GM12875 (cell line): ENCODE results near the gene RIBC1.

ENCODE experiments used
- H3K4me3 ChIP-seq: one replicate; pipeline ENCODE4 v1.5.1; 2011; ENCODE audit warnings: low read depth, low read length, control low read depth
- CTCF ChIP-seq: IDR thresholded peaks from 2 replicates; pipeline ENCODE4 v1.5.1; 2011; ENCODE audit warnings: low read depth, mild to moderate bottlenecking, control low read depth, inconsistent platforms, low read length, moderate library complexity, borderline replicate concordance; ENCODE audit not compliant: insufficient read depth

RIBC1 gene

GRCh38 chrX:53421125-53421524 lies 1.5 kb upstream of the RIBC1 start:
- TF ChIP-seq CTCF: no peak
- peak overlapping the region; percentile 99 for H3K4me3 ChIP-seq

GRCh38 chrX:53421772-53422085 lies 944 bp upstream of the RIBC1 start:
- no peak for TF ChIP-seq CTCF
- peak overlapping the region; percentile 99 for H3K4me3 ChIP-seq

GRCh38 chrX:53422086-53422860 lies 400 bp upstream of the RIBC1 start, which contains the start of gene SMC1A:
SMC1A (minus strand) TSS chrX:53422654; CDS start chrX:53422600, 54 bp downstream.
- H3K4me3 ChIP-seq: peak within 1 kb of the TSS; percentile 99
- TF ChIP-seq CTCF: no peak

GRCh38 chrX:53429755-53430154 lies 7.1 kb downstream of the RIBC1 start:
- no peak overlapping the region for H3K4me3 ChIP-seq
- no peak for TF ChIP-seq CTCF

- H3K4me3 ChIP-seq: no peak overlapping the region
- no peak for TF ChIP-seq CTCF
Observed at GRCh38 chrX:53430231-53430630, 7.6 kb downstream of the RIBC1 start.

- H3K4me3 ChIP-seq: peak within 1 kb of the TSS; percentile 75
- TF ChIP-seq CTCF: no peak
Observed at GRCh38 chrX:53433651-53434639, 11.3 kb downstream of the RIBC1 start, which contains the start of gene HSD17B10. HSD17B10 (minus strand) TSS chrX:53434370; CDS start chrX:53434345, 25 bp downstream.

- TF ChIP-seq CTCF: peak; percentile 92
- no peak overlapping the region for H3K4me3 ChIP-seq
Observed at GRCh38 chrX:53435997-53436396, 13.3 kb downstream of the RIBC1 start.
